Colonic mucosa (tissue), 4 donors: ENCODE measurements around the gene POLQ. TPM values are rescaled to one million over a fixed set of nuclear protein-coding genes. Genes with fewer than 3 reads are reported as not detected.

Experiments
- DNase-seq: peaks from one replicate; pipeline ENCODE4 v3.0.0-alpha.2; 2020
- H3K27ac ChIP-seq: fragments of 200-600 bp; one replicate; pipeline ENCODE4 v1.8.0; 2021
- H3K27me3 ChIP-seq: fragments of 200-600 bp; one replicate; pipeline ENCODE4 v1.8.0; 2021
- H3K36me3 ChIP-seq: fragments of 200-600 bp; one replicate; pipeline ENCODE4 v1.8.0; 2021
- H3K4me1 ChIP-seq: fragments of 200-600 bp; one replicate; pipeline ENCODE4 v1.8.0; 2021; ENCODE audit warnings: mild to moderate bottlenecking
- H3K4me3 ChIP-seq: fragments of 200-600 bp; one replicate; pipeline ENCODE4 v1.8.0; 2021
- H3K9ac ChIP-seq, 2 donors: one replicate each; pipeline ENCODE4 v1.7.0; 2013; ENCODE audit warnings: control low read depth in 2 of 2, low read depth in 2 of 2, low read length in 2 of 2
- H3K9me3 ChIP-seq: fragments of 200-600 bp; one replicate; pipeline ENCODE4 v1.8.0; 2021
- CTCF ChIP-seq: fragments of 200-600 bp; IDR thresholded peaks from one replicate; pipeline ENCODE4 v1.8.0; 2022; ENCODE audit warnings: antibody characterized with exemption, mild to moderate bottlenecking
- intact Hi-C: fragments of 100-400 bp; cut with DNase I; formaldehyde crosslinking; loops from one replicate; pipeline ENCODE4 v1.14.1; 2022
- total RNA-seq, 2 donors: library from RNA; stranded (reverse); fragmentation: NEBNext Ultra II Directional in 1 of 2; extraction: Animal tissue kit (Norgen Biotek cat#: 25700) in 1 of 2; gene quantifications; one replicate each; pipeline ENCODE4 v1.2.1, GENCODE V29; 2021
- donor health status: healthy.
- donor health status: DM: no; HTN: no; CAD: no.
- donor health status: DM: no; HTN: no; CAD: no.

Gene POLQ
- total RNA-seq, 2 donors from 2014 or later, result 2.9 to 12.5 TPM

- Histone ChIP-seq H3K9me3 (no peaks in the 10 kb centered on the region), H3K27me3 (no peaks in the 10 kb centered on the region), H3K36me3 (no peaks in the 10 kb centered on the region), H3K4me1 (no peaks in the 10 kb centered on the region), H3K27ac (no peak overlapping the region), H3K9ac (no peak overlapping the region), H3K4me3 (no peak overlapping the region)
- DNase-seq, result no peak
- no peak for TF ChIP-seq CTCF
- intact Hi-C loops, result no loop called here
Measured at GRCh38 chr3:121515313-121515712, 30.5 kb downstream of the POLQ start.

- intact Hi-C loops, result no loop called here
- H3K4me3 ChIP-seq, result no peak overlapping the region
- H3K27me3 ChIP-seq, result no peaks in the 10 kb centered on the region
- no peak overlapping the region for H3K27ac ChIP-seq
- DNase-seq, result no peak
- no peaks in the 10 kb centered on the region for H3K36me3 ChIP-seq
- H3K4me1 ChIP-seq, result no peaks in the 10 kb centered on the region
- H3K9me3 ChIP-seq, result no peaks in the 10 kb centered on the region
- H3K9ac ChIP-seq, result no peak overlapping the region
- no peak for TF ChIP-seq CTCF
Measured at GRCh38 chr3:121514496-121514895, 31.3 kb downstream of the POLQ start.

GRCh38 chr3:121508389-121508788 is 37.4 kb downstream of the POLQ start:
- no peak for DNase-seq
- TF ChIP-seq CTCF, result no peak
- no peaks in the 10 kb centered on the region for H3K36me3 ChIP-seq
- no peaks in the 10 kb centered on the region for H3K9me3 ChIP-seq
- no peaks in the 10 kb centered on the region for H3K27me3 ChIP-seq
- H3K27ac ChIP-seq, result no peak overlapping the region
- no peak overlapping the region for H3K9ac ChIP-seq
- no peak overlapping the region for H3K4me3 ChIP-seq
- no peaks in the 10 kb centered on the region for H3K4me1 ChIP-seq
- intact Hi-C loops, result no loop called here

- Histone ChIP-seq H3K27me3 (no peaks in the 10 kb centered on the region), H3K27ac (no peak overlapping the region), H3K9ac (no peak overlapping the region), H3K9me3 (no peaks in the 10 kb centered on the region), H3K4me1 (no peaks in the 10 kb centered on the region), H3K36me3 (no peaks in the 10 kb centered on the region), H3K4me3 (no peak overlapping the region)
- no peak for TF ChIP-seq CTCF
- intact Hi-C loops, result no loop called here
- DNase-seq, result no peak
Measured at GRCh38 chr3:121505256-121505655, 40.5 kb downstream of the POLQ start.

GRCh38 chr3:121504618-121505017 is 41.2 kb downstream of the POLQ start:
- Histone ChIP-seq H3K36me3 (no peaks in the 10 kb centered on the region), H3K27ac (no peak overlapping the region), H3K27me3 (no peaks in the 10 kb centered on the region), H3K9me3 (no peaks in the 10 kb centered on the region), H3K4me3 (no peak overlapping the region), H3K9ac (no peak overlapping the region), H3K4me1 (no peaks in the 10 kb centered on the region)
- no peak for DNase-seq
- intact Hi-C loops, result no loop called here
- TF ChIP-seq CTCF, result no peak

GRCh38 chr3:121496786-121497185 is 49.0 kb downstream of the POLQ start:
- no peak overlapping the region for H3K9ac ChIP-seq
- no peaks in the 10 kb centered on the region for H3K27me3 ChIP-seq
- no peak overlapping the region for H3K4me3 ChIP-seq
- no peak for DNase-seq
- no peak for TF ChIP-seq CTCF
- H3K36me3 ChIP-seq, result no peaks in the 10 kb centered on the region
- no peaks in the 10 kb centered on the region for H3K9me3 ChIP-seq
- no peak overlapping the region for H3K27ac ChIP-seq
- intact Hi-C loops, result no loop called here
- H3K4me1 ChIP-seq, result no peaks in the 10 kb centered on the region
